COLO668 (cell line): ENCODE data around the gene CROT.

ENCODE experiments used
- DNase-seq: peaks from one replicate; lab custom pipeline; 2025; ENCODE audit not compliant: unreplicated experiment; lab: John Stamatoyannopoulos, UW

CROT gene

GRCh38 chr7:87345166-87345927, at the start of gene CROT:
Gene CROT, plus strand, starts transcription at chr7:87345664. Its CDS starts 3,405 bp downstream, at chr7:87349069.
- peak; percentile 93 for DNase-seq

GRCh38 chr7:87300756-87301155, 44.7 kb upstream of the CROT start:
- no peak for DNase-seq

- no peak for DNase-seq
Observed at GRCh38 chr7:87310790-87311419, 34.6 kb upstream of the CROT start.

- DNase-seq, result peak; percentile 16
Observed at GRCh38 chr7:87312215-87312865, 33.1 kb upstream of the CROT start.

DNA sequence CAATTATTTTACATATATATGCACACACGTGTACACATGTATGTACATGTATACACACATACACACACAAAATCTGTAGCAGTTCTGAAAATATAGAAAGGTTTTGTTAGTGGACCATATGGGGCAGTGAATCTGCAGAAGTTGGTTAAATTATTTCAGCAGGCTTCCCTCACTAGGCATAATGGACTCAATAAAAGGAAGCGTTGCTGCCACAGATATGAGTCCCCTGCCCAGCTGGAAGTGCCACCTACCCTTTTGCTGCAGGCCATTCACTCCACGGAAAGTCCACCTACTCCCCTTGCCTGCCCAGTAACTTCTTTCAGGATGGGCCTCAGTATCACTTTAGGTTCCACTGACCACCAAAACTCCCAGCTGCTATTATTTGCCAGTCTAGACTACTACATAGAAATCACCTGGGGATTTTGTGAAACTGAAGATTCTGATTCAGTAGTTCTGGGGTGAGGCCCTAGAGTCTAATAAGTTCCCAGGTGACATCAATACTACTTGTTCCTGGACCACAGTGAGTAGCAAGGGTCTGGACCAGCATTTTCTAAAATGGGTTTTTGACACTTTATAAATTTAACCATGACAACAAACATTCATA, 29.3 kb upstream of the CROT start:
- no peak for DNase-seq

GRCh38 chr7:87316846-87317552, 28.5 kb upstream of the CROT start:
- DNase-seq, result no peak

- no peak for DNase-seq
Observed at GRCh38 chr7:87317691-87318245, 27.7 kb upstream of the CROT start.

- DNase-seq, result peak; percentile 25
Observed at GRCh38 chr7:87318741-87319140, 26.7 kb upstream of the CROT start.

- peak; percentile 38 for DNase-seq
Observed at GRCh38 chr7:87319154-87319581, 26.3 kb upstream of the CROT start.

DNA sequence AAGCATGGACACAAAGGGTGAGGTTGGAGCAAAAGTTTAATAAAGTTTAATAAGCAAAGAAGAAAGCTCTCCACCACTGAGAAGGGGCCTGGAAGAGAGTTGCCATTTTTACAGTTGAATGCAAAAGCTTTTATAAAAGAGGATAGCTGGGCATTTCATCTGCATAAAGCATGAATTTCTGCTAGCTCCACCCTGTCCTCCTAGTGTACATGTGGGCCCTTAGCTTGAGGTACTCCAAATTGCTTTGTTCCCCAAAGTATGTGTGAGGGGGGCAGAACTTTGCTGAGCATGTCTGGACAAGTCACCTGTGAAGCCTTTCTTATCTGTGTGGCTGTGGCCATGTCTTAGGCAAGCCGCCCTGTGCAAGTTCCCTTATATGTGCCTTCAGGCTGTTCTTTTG, 22.6 kb upstream of the CROT start:
- no peak for DNase-seq

DNA sequence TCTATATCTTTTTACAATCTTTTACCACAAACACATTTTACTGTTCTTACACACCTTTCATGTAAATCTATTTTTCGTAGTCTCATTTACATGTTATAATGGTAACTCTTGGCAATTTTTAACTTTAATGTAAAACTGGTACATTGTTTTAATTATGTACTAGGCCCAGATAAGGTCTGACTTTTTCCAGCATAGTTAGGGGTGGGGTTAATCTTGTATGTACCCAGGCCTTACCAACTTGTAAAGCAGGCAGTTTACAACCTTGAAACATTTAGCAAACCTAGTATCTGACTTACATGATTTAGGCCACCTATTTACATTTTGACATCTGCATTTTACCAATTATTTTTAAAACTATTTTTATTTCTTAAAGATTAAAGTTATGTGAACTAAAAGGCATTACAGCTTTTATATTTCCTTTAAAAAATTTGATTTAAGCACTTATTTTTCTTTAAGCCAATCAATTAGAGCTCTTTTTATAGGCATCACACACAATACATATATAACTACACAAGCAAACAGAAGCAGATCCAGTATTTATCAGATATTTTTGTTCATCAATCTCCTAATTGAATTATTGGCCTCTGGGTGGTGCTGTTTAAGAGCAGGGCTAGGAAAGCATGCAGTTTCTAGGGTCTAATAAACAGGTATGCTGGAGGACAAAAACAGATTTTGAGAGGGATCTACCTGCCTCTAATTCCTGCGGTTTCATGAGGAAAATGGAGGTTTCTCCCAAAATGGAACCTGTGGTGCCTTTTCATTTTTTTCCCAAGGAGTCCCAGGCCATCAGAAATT, 19.7 kb upstream of the CROT start:
- DNase-seq, result no peak

- no peak for DNase-seq
Observed at GRCh38 chr7:87328281-87328680, 17.2 kb upstream of the CROT start.

- DNase-seq, result no peak
Observed at GRCh38 chr7:87330316-87330715, 15.1 kb upstream of the CROT start.

DNA sequence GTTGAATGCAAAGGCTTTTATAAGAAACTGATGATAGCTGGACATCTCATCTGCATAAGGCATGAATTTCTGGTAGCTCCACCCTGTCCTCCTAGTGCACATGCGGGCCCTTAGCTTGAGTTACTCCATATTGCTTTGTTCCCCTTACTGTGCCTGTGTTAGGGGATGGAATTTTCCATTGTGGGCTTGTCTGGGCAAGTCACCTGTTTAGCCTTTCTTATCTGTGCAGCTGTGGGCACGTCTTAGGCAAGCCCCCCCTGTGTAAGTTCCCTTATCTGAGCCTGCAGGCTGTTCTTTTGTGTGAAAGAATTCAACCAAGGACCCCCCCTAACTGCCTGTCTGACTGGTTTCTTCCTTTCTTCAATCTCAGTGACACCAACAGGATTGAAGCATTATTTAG, 14.5 kb upstream of the CROT start:
- no peak for DNase-seq

GRCh38 chr7:87331687-87332252, 13.7 kb upstream of the CROT start:
- DNase-seq, result no peak

DNA sequence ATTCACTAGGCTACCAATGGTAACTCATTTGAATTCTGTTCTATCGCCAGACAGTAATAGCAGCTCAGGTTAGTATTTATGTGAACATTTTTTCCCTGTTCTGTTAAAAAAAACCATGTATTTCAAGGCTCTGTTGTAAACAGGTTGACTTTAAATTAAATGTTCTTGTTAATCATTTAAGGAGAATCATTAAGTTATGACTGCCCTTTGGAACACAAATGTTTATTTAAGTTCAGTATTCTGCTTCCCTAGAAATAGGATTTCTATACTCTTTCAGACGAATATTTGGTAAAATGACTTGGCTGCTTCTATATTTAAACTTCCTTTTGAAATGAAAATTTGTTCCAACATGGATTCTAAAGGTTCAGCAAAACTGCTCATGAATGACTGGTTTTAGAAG, 13.1 kb upstream of the CROT start:
- no peak for DNase-seq

- no peak for DNase-seq
Observed at GRCh38 chr7:87336136-87336535, 9.3 kb upstream of the CROT start.

DNA sequence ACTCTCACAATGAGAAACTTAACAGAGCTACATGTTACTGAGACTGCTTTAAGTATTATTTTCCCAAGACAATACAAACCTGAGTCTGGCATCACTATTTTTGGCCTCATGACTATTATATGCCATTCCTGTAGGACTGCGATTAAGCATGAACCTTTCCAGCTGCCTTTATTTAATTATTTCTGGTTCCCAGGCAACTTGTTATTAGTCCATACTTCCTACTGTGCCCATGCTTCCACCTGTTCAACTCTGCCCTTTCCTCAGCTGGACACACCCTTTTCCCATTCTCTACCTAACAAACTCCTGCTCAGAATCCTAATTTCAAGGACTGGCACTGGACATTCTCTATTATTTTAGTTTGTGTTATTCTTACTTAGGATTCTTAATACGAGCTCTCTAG, 8.1 kb upstream of the CROT start:
- DNase-seq, result no peak

- DNase-seq, result no peak
Observed at GRCh38 chr7:87339373-87339897, 6.0 kb upstream of the CROT start.
